Activated effector memory CD4-positive, alpha-beta T cell treated with anti-CD3 and anti-CD28 coated beads, Interleukin-2, amount 50 U/mL, for 16 hours (primary cell): ENCODE measurements around the gene POLN.

Experiments
- DNase-seq: peaks from one replicate; pipeline ENCODE4 v3.0.0-alpha.2; 2020

The POLN gene

DNA sequence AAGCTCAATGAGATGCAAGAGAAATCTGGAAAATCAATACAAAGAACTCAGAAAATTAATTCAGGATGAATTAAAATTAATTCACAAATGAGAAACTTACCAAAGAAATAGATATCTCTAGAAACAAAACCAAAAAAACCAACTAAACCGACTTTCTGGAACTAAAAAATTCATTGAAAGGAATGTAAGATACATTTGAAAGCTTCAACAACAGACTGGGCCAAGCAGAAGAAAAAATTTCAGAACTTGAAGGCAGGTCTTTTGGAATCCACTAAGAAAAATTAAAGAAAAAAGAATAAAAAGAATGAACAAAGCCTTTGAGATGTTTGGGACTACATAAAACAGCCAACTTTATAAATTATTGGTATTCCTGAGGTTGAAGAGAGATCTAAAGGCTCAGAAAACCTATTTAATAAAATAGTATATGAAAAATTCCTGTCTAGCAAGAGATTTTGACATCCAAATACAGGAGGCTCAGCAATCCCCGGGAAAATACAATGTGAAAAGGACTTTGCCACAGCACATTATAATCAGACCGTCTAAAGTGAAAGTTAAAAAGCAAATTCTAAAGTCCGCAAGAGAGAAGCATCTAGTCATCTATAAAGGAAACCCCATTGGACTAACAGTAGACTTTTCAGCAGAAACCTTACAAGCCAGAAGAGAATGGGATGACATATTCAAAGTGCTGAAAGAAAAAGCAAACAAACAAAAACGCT is 138.6 kb downstream of the POLN start:
- no peak for DNase-seq

DNA sequence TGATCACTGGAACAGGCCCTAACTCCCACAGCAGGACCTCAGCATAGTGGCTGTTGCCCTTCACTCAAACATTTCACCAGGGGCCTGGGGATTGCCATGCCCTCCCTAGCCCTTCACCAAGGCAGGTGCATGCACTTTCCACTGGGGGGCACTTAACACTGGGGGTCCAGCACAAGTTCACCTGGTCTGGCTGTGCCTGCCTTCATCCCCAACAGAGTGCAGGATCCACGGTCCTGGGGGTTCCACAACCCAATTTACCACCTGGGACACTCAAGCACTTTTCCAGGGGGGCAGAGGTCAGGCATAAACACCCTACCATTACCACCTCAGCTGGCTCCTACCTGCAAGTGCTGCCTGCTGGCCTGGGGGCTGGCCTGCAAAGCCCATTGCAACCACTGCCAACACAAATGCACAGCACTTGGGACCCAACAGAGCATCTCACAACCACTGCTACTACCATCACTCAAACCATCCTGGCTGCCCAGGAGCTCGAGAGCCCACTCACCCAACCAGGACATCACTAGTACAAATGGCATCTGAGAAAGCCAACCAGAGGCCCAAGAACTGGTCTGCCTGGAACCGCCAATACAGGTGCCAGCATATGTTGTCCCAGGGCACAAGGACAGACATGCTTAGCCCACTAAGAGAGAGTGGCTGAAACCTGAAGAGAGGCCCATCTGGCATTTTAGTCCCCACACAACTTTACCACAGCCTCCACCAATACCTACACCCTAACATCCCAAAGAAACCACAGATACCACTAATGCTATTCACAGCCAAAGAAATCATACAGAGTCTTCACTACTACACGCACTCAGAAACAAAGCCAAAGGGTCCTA is 139.7 kb downstream of the POLN start:
- DNase-seq: no peak

DNA sequence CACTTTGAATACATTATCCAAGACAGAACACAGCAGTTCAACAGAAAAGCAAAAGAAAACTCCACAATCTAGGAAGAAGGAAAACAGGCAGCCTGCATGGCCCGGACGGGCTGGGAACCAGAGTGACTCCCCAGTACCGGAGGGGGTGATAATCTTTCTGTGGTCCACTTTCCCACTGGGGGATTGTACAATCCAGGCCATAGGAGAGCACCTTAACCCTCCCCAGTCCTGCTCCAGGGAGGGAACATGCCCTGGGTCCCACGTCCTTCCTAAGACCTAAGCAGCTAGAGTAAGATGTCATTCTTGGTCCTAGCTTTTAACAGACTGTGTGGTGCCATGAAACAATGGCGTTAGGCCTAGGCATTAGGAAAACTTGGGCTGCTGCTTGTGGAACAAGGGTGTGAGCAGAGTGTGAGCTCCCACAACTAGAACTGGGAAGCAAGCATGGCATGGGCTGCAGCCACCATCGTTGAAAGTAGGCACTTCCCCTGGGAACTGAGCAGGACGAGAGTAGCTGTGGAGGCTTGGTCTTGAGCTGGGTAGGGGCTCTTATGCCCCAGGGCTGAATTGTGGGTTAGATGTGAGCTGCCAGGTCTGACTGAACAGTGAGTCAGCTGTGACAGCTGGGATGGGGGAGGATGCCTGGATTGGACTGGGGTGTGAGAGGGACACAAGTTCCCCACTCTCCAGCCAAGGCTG is 140.4 kb downstream of the POLN start:
- DNase-seq: no peak

DNA sequence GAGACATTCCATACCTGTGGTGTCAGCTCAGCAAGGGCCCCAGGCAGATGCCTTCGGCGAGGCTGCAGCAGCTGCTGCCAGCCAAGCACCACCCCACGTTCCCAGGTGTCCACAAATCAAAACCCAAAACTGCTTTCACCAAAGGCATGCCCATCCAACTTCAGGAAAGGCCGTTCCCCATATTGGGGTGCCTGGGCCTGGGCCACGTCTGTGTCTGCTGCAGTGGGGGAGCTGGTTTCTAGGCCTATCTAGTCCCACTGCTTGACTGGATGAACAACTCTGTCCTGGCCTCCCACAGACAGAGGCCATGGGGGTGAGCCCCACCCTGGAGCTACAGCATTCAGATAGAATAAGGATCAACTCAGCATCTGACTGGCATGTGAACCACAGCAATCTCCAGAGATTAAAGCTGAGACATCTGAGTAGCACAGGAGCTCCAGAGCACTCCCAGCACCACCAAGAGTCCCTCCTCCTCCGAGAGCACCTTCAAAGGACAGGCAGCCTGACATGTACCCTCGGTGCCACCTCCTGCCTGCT is 145.8 kb downstream of the POLN start:
- DNase-seq: no peak

DNA sequence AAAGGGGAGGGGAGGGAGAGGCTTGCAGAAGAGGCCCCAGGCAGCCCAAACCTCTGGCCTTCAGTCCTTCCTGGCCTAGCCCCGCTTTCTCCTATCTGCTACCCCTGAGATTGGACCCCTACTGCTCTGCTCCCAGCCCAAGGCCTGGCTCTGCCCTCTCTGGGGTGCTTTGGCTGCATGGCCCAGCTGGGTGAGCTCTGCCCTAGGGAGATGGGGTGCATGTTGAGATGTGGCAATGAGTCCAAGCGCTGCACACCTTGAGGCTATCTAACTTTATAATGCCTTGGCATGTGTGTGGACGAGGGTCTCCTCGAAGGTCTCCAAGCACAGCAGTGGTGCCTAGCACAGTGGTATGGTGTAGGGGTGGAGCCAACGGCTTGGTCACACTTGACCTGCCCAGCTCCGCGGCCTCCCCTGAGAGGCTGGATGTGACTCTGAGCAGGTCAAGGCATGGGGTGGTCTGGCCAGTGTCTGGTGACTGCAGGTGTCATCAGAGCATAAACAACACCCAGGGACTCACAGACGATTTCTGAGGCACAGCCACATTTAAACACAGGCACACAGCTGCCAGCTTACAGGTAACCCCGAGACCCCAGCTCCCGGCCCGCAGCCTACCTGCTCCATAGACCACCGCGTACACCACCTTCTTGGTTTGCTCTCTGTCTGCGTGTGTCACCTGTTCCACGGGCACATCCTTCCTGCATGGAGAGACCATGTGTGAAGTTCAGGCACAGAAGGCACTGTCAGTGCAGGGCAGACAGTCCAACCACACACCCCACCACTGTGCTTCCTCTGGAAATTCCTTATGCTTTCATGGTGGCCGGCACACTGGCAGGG is 146.5 kb downstream of the POLN start:
- no peak for DNase-seq

DNA sequence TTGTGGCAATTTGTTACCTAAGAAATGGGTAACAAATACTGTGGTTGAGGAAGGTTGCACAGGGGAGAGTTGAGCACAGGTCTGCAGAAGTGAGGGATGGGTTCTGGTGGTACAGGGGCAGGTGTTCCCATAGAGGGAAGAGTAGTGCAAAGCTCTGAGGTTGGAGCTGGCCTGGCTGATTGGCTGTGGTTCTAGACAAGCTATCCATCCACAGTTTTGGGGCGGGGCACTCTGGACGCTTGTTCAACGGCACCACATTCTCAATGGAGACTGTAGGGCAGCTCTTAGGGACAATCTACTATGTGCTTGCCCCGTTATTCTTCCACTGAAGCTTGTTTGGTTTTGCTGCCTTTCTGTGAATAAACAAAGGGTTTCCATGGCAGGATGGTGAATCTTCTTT is 147.4 kb downstream of the POLN start:
- DNase-seq: no peak

DNA sequence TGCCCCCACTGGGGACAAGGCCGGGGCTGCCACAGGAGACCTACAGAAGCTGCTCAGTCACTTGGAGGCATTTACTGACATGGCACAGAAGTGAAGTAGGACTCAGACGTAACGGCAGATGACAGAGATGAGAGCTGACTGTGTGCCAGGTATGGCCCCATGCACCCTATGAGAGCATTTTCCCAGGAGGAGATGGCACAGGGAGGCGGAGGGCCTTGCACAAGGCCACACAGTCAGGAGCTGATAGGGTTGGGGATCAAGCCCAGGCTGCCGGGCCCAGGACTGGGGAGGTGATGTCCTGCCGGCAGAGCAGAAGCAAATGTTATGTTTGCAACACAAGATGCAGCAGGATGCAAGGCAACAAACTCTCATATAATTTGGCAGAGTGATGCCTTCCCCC is 148.7 kb downstream of the POLN start:
- no peak for DNase-seq

DNA sequence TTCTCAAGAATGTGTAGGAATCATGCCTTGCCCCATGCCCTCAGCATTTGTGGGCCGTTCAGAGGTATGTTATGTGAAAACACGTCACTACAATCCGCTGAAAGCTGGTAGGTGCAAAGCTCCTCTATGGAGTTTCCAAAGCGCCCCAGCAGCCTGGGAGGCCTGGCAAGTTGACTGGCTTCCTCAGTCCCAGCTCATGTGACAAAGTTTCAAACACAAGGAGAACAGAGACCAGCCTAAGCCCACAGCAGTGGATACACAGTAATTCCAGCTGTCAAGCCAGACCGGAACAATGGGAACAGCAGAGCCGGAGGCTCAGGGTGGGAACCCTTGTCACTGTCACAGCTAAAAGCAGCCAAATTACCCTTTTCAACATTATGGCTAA is 149.3 kb downstream of the POLN start:
- DNase-seq: no peak

DNA sequence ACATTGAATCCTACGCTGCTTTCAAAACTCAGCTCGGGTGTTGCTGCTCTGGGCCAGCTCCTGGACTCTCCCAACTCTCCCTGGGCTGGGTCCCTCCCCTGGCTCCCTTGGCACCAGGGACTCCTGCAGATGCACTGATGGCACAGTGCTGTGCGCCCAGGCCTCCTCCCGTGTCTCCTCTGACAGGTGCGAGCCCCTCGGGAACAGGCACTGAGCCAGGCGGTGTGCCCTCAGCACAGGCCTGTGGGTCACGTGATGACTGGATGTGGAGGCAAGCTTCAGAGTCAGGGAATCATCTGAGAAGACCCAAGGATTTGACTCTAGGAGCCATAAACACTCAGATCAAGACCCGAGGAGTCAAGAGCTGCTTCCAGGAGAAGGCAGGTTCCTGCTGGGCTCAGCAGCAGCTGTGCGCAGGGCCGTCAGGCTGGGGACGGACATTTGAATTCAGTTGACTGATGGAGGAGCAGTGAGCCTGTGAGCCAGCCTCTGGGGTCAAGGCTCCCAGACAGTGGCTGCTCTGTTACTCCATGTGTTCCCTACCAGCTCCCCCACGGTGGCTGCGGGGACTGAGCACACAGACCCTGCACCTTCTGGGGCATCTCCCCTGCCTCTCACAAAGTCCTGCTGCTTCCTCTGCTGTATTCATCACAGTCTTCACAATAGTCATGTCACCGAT is 149.8 kb downstream of the POLN start:
- no peak for DNase-seq

DNA sequence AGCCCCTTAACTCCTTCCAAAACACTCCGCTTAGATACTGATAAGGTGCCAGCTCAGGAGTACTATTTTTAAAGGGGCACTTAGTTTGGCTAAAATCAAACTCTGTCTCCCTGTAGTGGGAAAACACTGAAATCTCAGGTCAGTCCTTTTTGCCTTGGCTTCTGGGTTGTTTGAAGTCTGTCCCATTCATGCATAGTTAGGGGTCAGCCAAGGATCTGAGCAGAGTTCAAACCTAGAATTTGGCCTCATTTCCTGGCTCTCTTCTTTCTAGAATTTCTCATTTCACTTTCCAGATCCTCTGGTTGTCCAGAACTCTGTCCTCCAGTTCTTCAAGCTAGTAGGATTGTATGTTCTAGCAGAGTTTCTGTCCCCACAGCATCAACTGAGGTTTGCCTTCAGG is 151.3 kb downstream of the POLN start:
- no peak for DNase-seq

DNA sequence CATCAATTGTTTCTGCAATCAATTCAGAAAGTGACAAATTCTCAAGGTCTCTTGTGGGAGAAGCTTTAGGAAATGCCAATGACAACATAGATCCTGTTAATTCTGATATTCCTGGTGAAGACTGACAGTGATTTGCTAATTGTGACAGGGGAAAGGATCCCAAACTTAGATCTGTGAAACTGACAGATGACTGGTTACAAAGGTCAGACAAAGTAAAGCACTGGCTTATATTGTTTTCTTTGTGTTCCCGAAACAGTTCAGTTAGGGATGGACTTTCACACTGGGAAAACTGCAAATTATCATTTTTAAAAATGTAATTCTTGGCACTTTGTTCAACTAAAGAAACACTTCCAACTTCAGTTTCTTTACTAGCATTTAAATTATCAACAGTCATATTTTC is 152.7 kb downstream of the POLN start:
- DNase-seq: no peak

DNA sequence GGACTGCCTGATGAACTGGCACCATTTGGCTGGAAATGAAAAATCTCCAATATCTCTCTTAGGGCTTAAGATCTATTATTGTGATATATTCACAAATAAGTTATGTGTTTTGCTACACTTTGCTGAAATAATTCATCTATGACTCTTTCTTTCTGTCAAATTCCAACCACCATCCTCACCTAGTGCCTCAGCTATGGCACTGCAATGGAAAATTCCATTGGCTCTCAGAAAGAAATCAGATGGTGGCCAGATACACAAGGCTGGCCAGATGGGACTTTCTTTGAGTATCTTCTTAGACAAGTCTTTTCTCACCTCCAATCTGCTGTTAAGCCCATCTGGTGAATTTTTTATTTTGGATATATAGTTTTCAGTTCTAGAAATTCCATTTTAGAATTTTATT is 154.8 kb downstream of the POLN start:
- no peak for DNase-seq

DNA sequence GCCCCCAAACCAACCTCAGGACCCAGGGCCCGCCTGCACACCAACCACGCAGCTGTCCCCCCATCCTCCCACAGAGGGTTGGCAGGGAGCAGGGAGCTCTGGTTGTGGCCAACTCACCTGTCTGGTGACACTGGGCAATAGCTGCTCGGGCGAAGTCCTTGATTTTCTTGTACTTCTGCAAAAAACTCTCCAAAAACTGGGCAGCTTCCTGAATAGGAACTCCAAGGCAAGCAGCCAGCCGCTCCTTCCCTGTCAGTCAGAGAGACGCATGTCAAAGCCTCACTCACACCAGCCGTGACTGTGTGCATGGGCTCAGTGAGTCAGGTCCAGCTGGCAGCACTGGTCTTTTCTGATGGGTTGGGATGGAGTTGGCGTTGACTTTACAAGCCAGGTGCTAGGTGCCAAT is 156.4 kb downstream of the POLN start:
- no peak for DNase-seq

DNA sequence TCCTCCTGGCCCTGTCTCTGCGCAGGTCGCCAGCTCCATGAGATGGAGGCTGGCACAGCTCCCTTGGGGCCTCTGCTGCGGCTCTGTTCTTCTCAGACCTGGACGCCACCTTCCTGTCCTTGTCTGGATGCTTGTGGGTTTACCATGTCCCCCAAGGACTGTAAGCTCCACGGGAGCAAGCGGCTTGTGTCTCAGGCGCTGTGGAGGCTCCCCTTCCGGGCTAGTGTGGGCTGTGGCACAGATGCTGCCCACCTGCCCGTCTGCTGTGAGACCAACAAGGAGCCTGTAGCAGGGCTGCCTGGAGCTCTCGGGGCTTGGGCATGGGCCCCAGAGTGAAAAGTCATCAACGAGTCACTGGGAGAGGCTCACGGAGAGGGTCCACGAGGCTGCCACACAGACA is 157.6 kb downstream of the POLN start:
- no peak for DNase-seq

DNA sequence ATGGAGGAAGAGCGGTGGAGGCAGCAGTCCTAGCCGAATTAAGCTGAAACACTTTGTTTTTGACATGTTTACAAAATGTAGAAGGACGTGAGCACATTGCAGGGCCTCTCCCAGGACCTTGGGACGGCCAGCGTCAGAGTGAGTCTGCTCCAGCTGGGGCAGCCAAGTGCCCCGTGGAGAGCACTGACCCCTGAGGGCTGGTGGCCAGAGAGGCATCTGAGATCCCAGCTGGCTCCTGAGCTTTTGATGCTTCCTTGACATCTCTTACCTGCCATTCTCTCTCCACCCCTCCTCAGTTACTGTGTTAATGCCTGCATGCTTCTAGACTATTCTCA is 158.1 kb downstream of the POLN start:
- DNase-seq: no peak

DNA sequence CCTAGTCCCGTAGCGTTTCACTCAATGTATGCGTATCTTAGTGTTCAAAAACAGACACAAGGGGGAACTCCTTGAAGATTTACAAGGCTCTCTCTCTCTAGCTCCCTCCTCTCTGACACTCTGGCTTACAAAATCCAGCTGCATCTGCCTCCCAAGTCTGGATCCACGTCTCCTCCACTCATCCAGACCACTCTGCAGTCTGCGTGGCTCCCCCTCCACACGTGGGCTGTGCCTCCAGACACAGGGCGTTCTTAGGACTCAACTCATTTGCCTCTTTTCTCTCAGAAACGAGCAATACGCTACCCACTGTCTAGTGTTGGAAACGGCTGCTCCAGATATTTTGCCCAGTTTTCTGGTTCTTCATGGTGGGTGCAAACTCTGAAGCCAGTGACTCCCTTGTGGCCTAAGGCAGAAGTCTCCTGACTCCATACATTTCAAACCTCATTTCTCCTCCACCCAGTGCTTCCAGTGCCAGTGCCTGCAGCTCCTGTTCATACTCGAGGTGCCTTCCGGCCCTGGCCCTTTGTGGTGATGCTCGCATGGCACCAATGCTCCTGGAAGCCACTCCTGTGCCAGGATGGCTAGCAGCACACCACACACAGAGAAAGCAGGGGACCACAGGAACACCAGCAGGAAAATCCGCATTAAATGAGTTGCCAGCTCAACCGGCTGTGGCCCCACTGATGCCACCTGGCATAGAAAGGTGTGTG is 158.7 kb downstream of the POLN start:
- DNase-seq: peak; percentile 17

DNA sequence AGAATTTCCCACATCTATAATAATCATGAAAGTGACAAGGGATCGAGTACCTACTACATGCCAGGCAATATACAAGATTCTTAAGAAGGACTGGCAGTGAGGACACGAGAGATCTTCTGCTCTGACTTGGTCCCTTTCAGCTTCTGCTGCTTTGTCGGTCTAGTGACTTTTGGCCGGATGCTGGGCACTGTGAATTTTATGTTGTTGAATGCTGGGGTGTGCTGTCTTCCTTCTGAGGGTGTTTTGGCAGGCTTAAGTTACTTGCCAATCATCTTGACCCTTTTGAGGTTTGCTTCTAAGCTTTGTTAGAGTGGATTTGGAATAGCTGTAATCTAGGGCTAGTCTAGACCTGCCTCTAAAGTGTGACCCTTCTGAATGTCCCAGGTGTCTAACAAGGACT is 159.3 kb downstream of the POLN start:
- DNase-seq: peak; percentile 9

DNA sequence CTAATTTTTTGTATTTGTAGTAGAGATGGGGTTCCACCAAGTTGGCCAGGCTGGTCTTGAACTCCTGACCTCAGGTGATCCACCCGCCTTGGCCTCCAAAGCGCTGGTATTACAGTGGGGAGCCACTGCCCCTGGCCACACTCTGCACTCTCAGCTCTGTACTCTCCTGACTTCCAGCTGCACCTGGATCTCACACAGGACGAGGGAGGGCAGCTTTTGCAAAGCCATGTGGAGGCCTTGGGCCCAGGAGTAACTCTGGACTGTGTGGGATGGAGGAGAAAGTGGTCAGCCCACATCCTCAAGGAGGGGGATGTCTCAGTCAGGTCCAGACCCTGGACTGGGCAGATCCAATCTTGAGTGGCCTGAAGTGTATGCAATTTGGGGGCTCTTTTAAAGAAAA is 159.8 kb downstream of the POLN start:
- peak; percentile 53 for DNase-seq

DNA sequence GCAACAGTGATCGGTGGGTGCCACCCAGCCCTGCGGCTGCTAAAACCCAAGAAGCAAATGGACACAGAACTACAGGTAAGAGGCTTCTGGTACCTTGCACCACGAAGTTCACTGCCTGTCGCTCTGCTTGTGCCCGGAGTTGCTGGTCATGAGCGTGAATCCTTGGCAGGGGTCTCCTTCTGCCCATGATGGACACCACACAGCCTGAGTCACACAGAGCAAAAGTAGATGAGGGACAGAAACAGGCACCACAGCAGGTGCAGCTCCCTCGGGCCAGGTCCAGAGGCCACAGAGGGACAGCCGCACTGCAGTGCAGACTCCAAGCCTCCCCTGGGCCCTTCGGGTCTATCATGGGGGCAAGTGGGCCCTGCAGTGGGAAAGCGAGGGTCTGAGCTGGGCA is 160.4 kb downstream of the POLN start:
- DNase-seq: peak; percentile 45

DNA sequence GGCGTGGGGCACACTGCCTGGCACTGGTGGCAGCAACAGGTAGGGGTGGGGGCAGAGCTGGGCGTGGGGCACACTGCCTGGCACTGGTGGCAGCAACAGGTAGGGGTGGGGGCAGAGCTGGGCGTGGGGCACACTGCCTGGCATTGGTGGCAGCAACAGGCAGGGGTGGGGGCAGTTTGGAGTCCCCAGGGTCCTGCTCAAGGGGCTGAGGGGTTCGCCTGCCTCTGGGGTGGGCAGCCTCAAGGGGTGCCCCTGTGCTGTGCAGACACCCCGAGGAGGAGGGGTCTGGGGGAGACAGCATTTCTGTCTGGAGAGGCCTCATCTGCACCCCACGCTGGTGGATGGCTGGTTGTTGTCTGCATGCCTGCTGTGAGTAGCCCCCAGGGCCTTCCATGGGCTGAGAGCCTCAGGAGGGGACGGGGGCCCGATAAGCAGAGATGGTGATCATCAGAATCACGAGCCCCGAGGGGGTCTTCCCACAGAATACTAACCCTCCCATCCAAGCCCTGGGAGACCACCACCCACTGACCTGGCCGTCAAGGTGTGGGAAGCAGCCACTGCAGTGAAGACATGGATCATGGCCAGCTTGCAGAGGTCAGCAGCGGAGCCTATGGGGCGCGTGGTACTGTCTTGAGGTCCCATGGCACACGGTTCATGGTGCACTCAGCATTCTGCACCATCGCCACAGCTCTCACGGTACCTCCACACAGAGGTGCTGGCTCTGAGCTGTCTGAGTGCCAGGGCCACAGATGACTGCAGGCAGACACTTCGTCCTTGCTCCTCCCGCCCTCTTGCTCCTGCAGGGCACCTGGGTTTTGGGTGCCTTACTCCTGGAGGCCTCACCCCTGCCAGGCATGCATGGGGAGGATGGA is 161.3 kb downstream of the POLN start:
- DNase-seq: peak; percentile 58

DNA sequence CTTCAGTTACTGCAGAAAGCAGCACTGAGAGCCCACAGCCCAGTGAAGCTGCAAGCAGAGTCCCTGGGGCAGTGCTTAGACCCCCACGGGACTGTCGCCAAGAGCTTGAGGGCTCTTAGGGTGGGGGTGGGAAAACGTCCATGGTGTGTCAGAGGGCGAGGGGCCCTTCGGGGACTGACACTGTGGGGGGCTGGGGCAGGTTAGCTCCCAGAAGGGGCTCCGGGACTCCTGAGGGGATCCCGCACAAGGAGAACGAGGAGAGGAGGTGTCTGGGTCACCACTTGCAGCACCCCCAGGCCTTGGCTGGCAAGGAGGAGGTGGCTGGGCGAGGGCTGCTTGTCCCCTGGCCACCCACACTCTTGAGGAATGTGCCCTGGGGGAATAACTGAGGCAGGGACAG is 162.0 kb downstream of the POLN start:
- peak; percentile 36 for DNase-seq
